ENCODE results near the gene SHOX. TPM values are rescaled to one million over a fixed set of nuclear protein-coding genes. Genes with fewer than 3 reads are reported as not detected.

SHOX gene
- total RNA-seq, 2 donors from 2014 or later, result 0.11 to 0.12 TPM

DNA sequence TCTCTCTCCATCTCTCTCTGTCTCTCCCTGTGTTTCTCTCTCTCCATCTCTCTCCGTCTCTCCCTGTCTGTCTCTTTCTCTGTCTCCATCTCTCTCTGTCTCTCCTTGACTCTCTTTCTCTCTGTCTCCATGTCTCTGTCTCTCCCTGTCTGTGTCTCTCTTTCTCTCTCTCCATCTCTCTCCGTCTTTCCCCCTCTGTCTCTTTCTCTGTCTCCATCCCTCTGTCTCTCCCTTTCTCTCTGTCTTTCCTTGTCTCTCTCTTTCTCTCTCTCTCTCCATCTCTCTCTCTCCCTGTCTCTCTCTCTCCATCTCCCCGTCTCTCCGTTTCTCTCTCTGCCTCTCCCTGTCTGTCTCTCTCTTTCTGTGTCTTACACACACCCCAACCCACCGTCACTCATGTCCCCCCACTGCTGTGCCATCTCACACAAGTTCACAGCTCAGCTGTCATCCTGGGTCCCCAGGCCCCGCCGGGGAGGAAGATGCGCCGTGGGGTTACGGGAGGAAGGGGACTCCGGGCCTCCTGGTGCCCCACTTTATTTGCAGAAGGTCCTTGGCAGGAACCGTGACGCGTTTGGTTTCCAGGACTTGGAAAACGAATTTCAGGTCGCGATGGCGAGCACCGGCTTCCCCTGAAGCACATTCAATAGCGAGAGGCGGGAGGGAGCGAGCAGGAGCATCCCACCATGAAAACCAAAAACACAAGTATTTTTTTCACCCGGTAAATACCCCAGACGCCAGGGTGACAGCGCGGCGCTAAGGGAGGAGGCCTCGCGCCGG lies 1.2 kb upstream of the SHOX start:
- Histone ChIP-seq H3K27ac (no peak overlapping the region), H3K9me3 (no peaks in the 10 kb centered on the region), H3K9ac (ENCODE audit: low read depth in 2 of 2, low read length in 2 of 2) (no peak overlapping the region), H3K27me3 (peaks cover 48% of the 10 kb centered on the region), H3K36me3 (no peaks in the 10 kb centered on the region), H3K4me3 (no peak overlapping the region), H3K4me1 (no peaks in the 10 kb centered on the region)
- DNase-seq, result no peak
- intact Hi-C loops (cut with DNase I), result no loop called here
- TF ChIP-seq, protein P1, sequence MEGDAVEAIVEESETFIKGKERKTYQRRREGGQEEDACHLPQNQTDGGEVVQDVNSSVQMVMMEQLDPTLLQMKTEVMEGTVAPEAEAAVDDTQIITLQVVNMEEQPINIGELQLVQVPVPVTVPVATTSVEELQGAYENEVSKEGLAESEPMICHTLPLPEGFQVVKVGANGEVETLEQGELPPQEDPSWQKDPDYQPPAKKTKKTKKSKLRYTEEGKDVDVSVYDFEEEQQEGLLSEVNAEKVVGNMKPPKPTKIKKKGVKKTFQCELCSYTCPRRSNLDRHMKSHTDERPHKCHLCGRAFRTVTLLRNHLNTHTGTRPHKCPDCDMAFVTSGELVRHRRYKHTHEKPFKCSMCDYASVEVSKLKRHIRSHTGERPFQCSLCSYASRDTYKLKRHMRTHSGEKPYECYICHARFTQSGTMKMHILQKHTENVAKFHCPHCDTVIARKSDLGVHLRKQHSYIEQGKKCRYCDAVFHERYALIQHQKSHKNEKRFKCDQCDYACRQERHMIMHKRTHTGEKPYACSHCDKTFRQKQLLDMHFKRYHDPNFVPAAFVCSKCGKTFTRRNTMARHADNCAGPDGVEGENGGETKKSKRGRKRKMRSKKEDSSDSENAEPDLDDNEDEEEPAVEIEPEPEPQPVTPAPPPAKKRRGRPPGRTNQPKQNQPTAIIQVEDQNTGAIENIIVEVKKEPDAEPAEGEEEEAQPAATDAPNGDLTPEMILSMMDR (IDR thresholded peaks at IDR 0.05), result no peak

DNA sequence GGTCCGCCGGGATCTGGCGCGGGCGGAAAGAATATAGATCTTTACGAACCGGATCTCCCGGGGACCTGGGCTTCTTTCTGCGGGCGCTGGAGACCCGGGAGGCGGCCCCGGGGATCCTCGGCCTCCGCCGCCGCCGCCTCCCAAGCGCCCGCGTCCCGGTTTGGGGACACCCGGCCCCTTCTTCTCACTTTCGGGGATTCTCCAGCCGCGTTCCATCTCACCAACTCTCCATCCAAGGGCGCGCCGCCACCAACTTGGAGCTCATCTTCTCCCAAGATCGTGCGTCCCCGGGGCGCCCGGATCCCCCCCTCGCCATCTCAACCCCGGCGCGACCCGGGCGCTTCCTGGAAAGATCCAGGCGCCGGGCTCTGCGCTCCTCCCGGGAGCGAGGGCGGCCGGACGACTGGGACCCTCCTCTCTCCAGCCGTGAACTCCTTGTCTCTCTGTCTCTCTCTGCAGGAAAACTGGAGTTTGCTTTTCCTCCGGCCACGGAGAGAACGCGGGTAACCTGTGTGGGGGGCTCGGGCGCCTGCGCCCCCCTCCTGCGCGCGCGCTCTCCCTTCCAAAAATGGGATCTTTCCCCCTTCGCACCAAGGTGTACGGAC lies 482 bp upstream of the SHOX start:
- TF ChIP-seq, protein P1 (IDR thresholded peaks at IDR 0.05), result no peak
- H3K36me3 ChIP-seq, result no peaks in the 10 kb centered on the region
- peaks cover 55% of the 10 kb centered on the region for H3K27me3 ChIP-seq
- no peak overlapping the region for H3K9ac ChIP-seq (ENCODE audit: low read depth in 2 of 2, low read length in 2 of 2)
- no peak for DNase-seq
- intact Hi-C loops (cut with DNase I), result no loop called here
- no peak overlapping the region for H3K27ac ChIP-seq
- H3K4me3 ChIP-seq, result no peak overlapping the region
- no peaks in the 10 kb centered on the region for H3K9me3 ChIP-seq
- H3K4me1 ChIP-seq, result no peaks in the 10 kb centered on the region

DNA sequence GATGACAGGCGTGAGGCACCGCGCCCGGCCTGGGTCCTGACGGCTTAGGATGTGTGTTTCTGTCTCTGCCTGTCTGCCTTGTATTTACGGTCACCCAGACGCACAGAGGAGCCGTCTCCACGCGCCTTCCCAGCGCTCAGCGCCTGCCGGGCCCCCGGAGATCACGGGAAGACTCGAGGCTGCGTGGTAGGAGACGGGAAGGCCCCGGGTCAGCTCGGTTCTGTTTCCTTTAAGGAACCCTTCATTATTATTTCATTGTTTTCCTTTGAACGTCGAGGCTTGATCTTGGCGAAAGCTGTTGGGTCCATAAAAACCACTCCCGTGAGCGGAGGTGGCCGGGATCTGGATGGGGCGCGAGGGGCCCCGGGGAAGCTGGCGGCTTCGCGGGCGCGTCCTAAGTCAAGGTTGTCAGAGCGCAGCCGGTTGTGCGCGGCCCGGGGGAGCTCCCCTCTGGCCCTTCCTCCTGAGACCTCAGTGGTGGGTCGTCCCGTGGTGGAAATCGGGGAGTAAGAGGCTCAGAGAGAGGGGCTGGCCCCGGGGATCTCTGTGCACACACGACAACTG lies 1.3 kb downstream of the SHOX start:
- TF ChIP-seq, protein P1 (IDR thresholded peaks at IDR 0.05), result no peak
- DNase-seq, result no peak
- H3K27ac ChIP-seq, result no peak overlapping the region
- H3K9me3 ChIP-seq, result no peaks in the 10 kb centered on the region
- no peaks in the 10 kb centered on the region for H3K36me3 ChIP-seq
- no peaks in the 10 kb centered on the region for H3K4me1 ChIP-seq
- no peak overlapping the region for H3K4me3 ChIP-seq
- peaks cover 56% of the 10 kb centered on the region for H3K27me3 ChIP-seq
- no peak overlapping the region for H3K9ac ChIP-seq (ENCODE audit: low read depth in 2 of 2, low read length in 2 of 2)
- intact Hi-C loops (cut with DNase I), result no loop called here

DNA sequence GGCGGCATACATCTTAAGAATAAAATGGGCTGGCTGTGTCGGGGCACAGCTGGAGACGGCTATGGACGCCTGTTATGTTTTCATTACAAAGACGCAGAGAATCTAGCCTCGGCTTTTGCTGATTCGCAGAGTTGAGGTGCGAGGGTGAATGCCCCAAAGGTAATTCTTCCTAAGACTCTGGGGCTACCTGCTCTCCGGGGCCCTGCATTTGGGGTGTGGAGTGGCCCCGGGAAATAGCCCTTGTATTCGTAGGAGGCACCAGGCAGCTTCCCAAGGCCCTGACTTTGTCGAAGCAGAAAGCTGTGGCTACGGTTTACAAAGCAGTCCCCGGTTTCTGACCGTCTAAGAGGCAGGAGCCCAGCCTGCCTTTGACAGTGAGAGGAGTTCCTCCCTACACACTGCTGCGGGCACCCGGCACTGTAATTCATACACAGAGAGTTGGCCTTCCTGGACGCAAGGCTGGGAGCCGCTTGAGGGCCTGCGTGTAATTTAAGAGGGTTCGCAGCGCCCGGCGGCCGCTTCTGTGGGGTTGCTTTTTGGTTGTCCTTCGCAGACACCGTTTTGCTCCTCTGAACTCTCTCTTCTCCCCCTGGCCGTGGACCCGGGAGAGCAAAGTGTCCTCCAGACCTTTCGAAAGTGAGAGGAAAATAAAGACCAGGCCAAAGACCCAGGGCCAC lies 1.9 kb downstream of the SHOX start:
- TF ChIP-seq, protein P1 (IDR thresholded peaks at IDR 0.05), result no peak
- Histone ChIP-seq H3K9me3 (no peaks in the 10 kb centered on the region), H3K36me3 (no peaks in the 10 kb centered on the region), H3K4me3 (no peak overlapping the region), H3K9ac (ENCODE audit: low read depth in 2 of 2, low read length in 2 of 2) (no peak overlapping the region), H3K27ac (no peak overlapping the region), H3K4me1 (no peaks in the 10 kb centered on the region), H3K27me3 (peaks cover 62% of the 10 kb centered on the region)
- DNase-seq, result no peak
- intact Hi-C loops (cut with DNase I), result no loop called here

Data from colonic mucosa (tissue), 4 donors.